Fibroblast of peridontal ligament (primary cell): Measurements from ENCODE around the gene TNFRSF1A.
"Not testable (repeated sequence)": the region's sequence is repeated elsewhere in the genome, so short reads cannot be mapped to it uniquely, and the experiment has no call there.

Experiments used
- DNase-seq: peaks from one replicate; pipeline ENCODE4 v3.0.0-alpha.2; 2010; ENCODE audit errors: extremely low read depth

The TNFRSF1A gene

GRCh38 chr12:6306151-6306550 is 35.7 kb downstream of the TNFRSF1A start:
- DNase-seq = no peak

- DNase-seq = no peak
These were observed 38.8 kb downstream of the TNFRSF1A start for GRCh38 chr12:6303071-6303470.

GRCh38 chr12:6302621-6303020 is 39.3 kb downstream of the TNFRSF1A start:
- DNase-seq = no peak

- no peak for DNase-seq
These were observed 40.2 kb downstream of the TNFRSF1A start for GRCh38 chr12:6301721-6302120.

GRCh38 chr12:6297170-6297569 is 44.7 kb downstream of the TNFRSF1A start:
- DNase-seq = no peak

- peak; percentile 76 for DNase-seq
These were observed 46.6 kb downstream of the TNFRSF1A start for GRCh38 chr12:6295094-6295811.

- DNase-seq = no peak
These were observed 47.5 kb downstream of the TNFRSF1A start for GRCh38 chr12:6294156-6295093.

GRCh38 chr12:6292606-6293005 is 49.3 kb downstream of the TNFRSF1A start:
- peak; percentile 94 for DNase-seq

- DNase-seq = not testable (repeated sequence)
These were observed 52.0 kb downstream of the TNFRSF1A start for GRCh38 chr12:6289906-6290305.

- not testable (repeated sequence) for DNase-seq
These were observed 52.8 kb downstream of the TNFRSF1A start for GRCh38 chr12:6289081-6289480.

- DNase-seq = peak; percentile 76
These were observed 53.6 kb downstream of the TNFRSF1A start for GRCh38 chr12:6288235-6288634.

GRCh38 chr12:6285532-6286306 is 56.2 kb downstream of the TNFRSF1A start:
- DNase-seq = peak; percentile 61

- DNase-seq = peak; percentile 81
These were observed 56.8 kb downstream of the TNFRSF1A start for GRCh38 chr12:6285063-6285477.

- DNase-seq = no peak
These were observed 57.6 kb downstream of the TNFRSF1A start for GRCh38 chr12:6284273-6284672.

GRCh38 chr12:6282453-6282840 is 59.4 kb downstream of the TNFRSF1A start:
- DNase-seq = no peak

- DNase-seq = no peak
These were observed 60.6 kb downstream of the TNFRSF1A start for GRCh38 chr12:6281081-6281809.

- no peak for DNase-seq
These were observed 61.2 kb downstream of the TNFRSF1A start for GRCh38 chr12:6280672-6281071.

- DNase-seq = peak; percentile 90
These were observed 61.8 kb downstream of the TNFRSF1A start for GRCh38 chr12:6280053-6280469.

- DNase-seq = no peak
These were observed 62.2 kb downstream of the TNFRSF1A start for GRCh38 chr12:6279631-6280030.

GRCh38 chr12:6279256-6279628 is 62.6 kb downstream of the TNFRSF1A start:
- no peak for DNase-seq
